OCI-LY7 (cell line): ENCODE data around the gene CDC42EP1.
A peak's percentile ranks its signal among the peaks of the same experiment; 100 is the strongest.

Source experiments
- EZH2phosphoT487 ChIP-seq: fragments of 200-600 bp; sonication (generic); IDR thresholded peaks from 2 replicates; pipeline ENCODE4 v1.6.1; 2018; ENCODE audit warnings: low read depth, borderline replicate concordance, mild to moderate bottlenecking, mixed run types, antibody characterized with exemption, low read length, moderate library complexity, mixed read lengths
- TF ChIP-seq, protein P1 (sequence below): fragments of 200-600 bp; sonication (generic); conservative IDR thresholded peaks from 2 replicates; pipeline ENCODE4 v1.5.1; 2014; ENCODE audit warnings: mild to moderate bottlenecking, antibody characterized with exemption, low read length, moderate library complexity, mixed read lengths

DNA sequence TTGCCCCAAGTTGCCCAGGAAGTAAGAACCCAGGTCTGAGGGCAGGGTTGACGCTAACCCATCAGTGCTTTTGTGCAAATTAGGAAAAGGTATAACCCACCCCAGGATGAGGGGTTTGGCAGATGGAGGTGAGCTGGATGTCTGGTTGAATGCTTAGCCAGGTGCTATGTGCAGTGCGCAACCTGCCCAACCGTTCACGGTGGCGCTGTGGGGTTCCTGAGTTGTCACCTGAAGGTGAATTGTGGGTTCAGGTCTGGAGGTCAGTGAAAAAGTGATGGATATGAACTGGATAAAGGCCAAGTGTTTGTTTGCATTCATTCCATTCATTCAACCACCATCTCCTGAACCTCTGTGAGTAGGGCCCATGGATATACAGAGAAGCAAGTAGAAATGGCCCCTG, 34.0 kb downstream of the CDC42EP1 start:
- TF ChIP-seq, protein P1, sequence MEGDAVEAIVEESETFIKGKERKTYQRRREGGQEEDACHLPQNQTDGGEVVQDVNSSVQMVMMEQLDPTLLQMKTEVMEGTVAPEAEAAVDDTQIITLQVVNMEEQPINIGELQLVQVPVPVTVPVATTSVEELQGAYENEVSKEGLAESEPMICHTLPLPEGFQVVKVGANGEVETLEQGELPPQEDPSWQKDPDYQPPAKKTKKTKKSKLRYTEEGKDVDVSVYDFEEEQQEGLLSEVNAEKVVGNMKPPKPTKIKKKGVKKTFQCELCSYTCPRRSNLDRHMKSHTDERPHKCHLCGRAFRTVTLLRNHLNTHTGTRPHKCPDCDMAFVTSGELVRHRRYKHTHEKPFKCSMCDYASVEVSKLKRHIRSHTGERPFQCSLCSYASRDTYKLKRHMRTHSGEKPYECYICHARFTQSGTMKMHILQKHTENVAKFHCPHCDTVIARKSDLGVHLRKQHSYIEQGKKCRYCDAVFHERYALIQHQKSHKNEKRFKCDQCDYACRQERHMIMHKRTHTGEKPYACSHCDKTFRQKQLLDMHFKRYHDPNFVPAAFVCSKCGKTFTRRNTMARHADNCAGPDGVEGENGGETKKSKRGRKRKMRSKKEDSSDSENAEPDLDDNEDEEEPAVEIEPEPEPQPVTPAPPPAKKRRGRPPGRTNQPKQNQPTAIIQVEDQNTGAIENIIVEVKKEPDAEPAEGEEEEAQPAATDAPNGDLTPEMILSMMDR, result peak; percentile 64
- TF ChIP-seq EZH2phosphoT487, result no peak
